ENCODE results near the gene PLXNA4.

GRCh38 chr7:132322970-132323369, 253.3 kb downstream of the PLXNA4 start:
- TF ChIP-seq EZH2 (IDR thresholded peaks at IDR 0.05; ENCODE audit: low read depth) = no peak
- no peak for TF ChIP-seq CTCF (conservative IDR thresholded peaks at IDR 0.05)

Measured in PC-9 (cell line).